ENCODE results near the gene SOX6. TPM values are rescaled to one million over a fixed set of nuclear protein-coding genes. Genes with fewer than 3 reads are reported as not detected.

The SOX6 gene
- total RNA-seq, 2 experiments from 2014 or later: 0.13 TPM; not detected in 1

DNA sequence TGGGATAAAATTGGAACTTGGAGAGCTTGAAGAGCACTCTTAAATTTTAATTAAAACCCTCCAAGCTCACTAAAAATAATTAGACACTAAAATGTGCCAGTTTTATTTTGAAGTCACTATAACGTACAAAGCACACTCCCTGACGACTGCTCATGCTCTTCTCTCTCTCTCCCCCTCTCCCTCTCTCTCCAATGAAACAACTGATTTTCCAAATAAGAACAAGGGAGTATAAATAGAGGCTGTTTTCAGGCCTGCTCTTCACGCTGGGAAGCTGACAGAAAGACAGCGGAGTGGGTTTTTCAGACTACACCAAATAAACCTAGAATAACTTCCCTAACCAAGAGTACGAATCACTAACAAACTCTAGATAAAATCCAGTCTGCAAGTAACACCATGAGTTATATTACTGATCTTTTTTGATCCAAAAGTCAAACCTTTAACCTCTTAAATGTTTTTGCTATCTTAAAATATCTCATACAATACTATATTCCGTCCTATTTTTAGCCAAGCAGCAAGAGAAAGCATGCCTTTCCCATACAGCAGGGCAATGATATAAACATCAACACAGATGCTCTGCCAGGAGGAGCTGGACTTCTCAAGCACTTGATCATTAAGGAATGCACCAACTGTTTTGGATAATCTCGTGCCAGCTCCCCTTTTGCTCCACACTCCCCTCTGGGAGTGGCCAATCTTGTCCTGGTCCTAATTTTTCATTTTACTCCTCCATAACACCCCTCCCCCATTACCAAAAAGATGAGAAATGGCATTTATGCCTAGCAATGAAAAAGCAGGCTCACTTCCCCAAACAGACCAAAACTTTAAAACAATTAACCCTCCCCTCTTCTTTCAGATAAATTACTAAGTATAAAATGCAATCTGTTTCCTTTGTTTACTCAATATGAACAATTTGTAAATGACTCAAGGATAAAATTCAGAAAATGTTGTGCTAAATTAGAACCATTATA is 116.9 kb downstream of the SOX6 start:
- ChIA-PET CTCF (ENCODE audit: unreplicated experiment) (no interaction called here), POLR2A (interaction anchor here (0.7 kb wide), 1 partner anchor 9 kb away, joined by 3 read pairs; no protein-coding TSS in a partner anchor)
- Histone ChIP-seq H3K4me1 (ENCODE audit: insufficient read depth, low read length, poor library complexity, severe bottlenecking) (no peaks in the 10 kb centered on the region), H2AFZ (ENCODE audit: low read length) (no peak overlapping the region), H3K79me2 (ENCODE audit: insufficient read depth, low read depth, low read length) (no peaks in the 10 kb centered on the region), H3K9me2 (ENCODE audit: insufficient read depth, low read length) (no peaks in the 10 kb centered on the region), H3K27ac (ENCODE audit: low read depth, low read length, poor library complexity, severe bottlenecking) (no peak overlapping the region), H3K4me3 (ENCODE audit: low read depth, low read length, poor library complexity, severe bottlenecking) (no peak overlapping the region), H3K4me2 (ENCODE audit: low read length) (no peak overlapping the region), H3K9me3 (ENCODE audit: low read length) (no peaks in the 10 kb centered on the region), H3K36me3 (ENCODE audit: insufficient read depth, low read length) (no peaks in the 10 kb centered on the region), H4K20me1 (ENCODE audit: insufficient read depth, low read length) (no peaks in the 10 kb centered on the region)
- TF ChIP-seq, protein P1, sequence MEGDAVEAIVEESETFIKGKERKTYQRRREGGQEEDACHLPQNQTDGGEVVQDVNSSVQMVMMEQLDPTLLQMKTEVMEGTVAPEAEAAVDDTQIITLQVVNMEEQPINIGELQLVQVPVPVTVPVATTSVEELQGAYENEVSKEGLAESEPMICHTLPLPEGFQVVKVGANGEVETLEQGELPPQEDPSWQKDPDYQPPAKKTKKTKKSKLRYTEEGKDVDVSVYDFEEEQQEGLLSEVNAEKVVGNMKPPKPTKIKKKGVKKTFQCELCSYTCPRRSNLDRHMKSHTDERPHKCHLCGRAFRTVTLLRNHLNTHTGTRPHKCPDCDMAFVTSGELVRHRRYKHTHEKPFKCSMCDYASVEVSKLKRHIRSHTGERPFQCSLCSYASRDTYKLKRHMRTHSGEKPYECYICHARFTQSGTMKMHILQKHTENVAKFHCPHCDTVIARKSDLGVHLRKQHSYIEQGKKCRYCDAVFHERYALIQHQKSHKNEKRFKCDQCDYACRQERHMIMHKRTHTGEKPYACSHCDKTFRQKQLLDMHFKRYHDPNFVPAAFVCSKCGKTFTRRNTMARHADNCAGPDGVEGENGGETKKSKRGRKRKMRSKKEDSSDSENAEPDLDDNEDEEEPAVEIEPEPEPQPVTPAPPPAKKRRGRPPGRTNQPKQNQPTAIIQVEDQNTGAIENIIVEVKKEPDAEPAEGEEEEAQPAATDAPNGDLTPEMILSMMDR (conservative IDR thresholded peaks at IDR 0.05; ENCODE audit: low read length): no peak
- no peak for TF ChIP-seq EZH2phosphoT487 (IDR thresholded peaks at IDR 0.05; ENCODE audit: borderline replicate concordance, low read depth, low read length)
- no peak for DNase-seq (ENCODE audit: low spot score)
- intact Hi-C loops (cut with micrococcal nuclease; ENCODE audit: unreplicated experiment): no loop called here
- BruUV-seq (replicated peaks): no TSS peak

DNA sequence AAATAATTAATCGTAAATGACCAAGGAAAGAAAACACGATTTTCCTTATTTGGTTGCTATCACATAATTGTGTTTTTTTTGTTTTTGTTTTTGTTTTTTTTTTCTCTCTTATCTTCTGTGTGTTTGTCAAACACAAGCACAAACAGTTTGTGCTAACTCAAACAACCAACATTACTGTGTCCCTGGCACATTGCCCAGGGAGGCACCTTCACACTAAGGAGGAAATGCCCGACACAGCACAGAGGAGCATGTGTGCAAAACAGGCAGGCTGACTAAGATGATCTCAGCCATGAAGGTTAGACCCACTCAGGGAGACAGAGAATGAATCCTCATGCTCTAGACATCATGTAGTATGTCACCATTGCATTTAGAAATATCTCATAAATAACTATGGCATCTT is 130.1 kb downstream of the SOX6 start:
- Histone ChIP-seq H3K4me3 (ENCODE audit: low read depth, low read length, poor library complexity, severe bottlenecking) (no peak overlapping the region), H3K4me2 (ENCODE audit: low read length) (no peak overlapping the region), H4K20me1 (ENCODE audit: insufficient read depth, low read length) (no peaks in the 10 kb centered on the region), H2AFZ (ENCODE audit: low read length) (no peak overlapping the region), H3K27ac (ENCODE audit: low read depth, low read length, poor library complexity, severe bottlenecking) (no peak overlapping the region), H3K9me2 (ENCODE audit: insufficient read depth, low read length) (no peaks in the 10 kb centered on the region), H3K36me3 (ENCODE audit: insufficient read depth, low read length) (no peaks in the 10 kb centered on the region), H3K79me2 (ENCODE audit: insufficient read depth, low read depth, low read length) (no peaks in the 10 kb centered on the region), H3K4me1 (ENCODE audit: insufficient read depth, low read length, poor library complexity, severe bottlenecking) (no peaks in the 10 kb centered on the region), H3K9me3 (ENCODE audit: low read length) (no peaks in the 10 kb centered on the region)
- no TSS peak for BruUV-seq (replicated peaks)
- TF ChIP-seq, protein P1 (conservative IDR thresholded peaks at IDR 0.05; ENCODE audit: low read length): no peak
- no peak for TF ChIP-seq EZH2phosphoT487 (IDR thresholded peaks at IDR 0.05; ENCODE audit: borderline replicate concordance, low read depth, low read length)
- intact Hi-C loops (cut with micrococcal nuclease; ENCODE audit: unreplicated experiment): no loop called here
- ChIA-PET POLR2A (no interaction called here), CTCF (ENCODE audit: unreplicated experiment) (no interaction called here)
- no peak for DNase-seq (ENCODE audit: low spot score)

DNA sequence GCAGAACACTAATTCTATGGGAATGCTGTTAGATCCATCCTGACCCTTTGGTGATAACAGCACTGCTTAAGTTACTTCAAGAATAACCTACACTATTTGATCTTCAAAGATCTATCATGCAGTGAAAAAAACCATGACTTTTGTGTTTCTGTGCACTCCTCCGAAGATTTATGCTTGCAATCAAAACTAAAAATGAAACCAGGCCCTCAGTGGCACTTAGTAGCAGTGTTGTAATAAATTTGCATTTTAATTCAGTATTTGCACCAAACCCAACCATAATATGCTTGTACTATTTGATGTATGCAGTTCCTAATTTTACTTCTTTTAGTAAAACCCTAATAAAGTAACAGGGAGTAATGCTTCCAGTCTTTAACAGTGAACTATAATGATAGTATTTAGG is 130.7 kb downstream of the SOX6 start:
- no peak for DNase-seq (ENCODE audit: low spot score)
- Histone ChIP-seq H3K4me1 (ENCODE audit: insufficient read depth, low read length, poor library complexity, severe bottlenecking) (no peaks in the 10 kb centered on the region), H2AFZ (ENCODE audit: low read length) (no peak overlapping the region), H4K20me1 (ENCODE audit: insufficient read depth, low read length) (no peaks in the 10 kb centered on the region), H3K36me3 (ENCODE audit: insufficient read depth, low read length) (no peaks in the 10 kb centered on the region), H3K9me3 (ENCODE audit: low read length) (no peaks in the 10 kb centered on the region), H3K4me3 (ENCODE audit: low read depth, low read length, poor library complexity, severe bottlenecking) (no peak overlapping the region), H3K79me2 (ENCODE audit: insufficient read depth, low read depth, low read length) (no peaks in the 10 kb centered on the region), H3K4me2 (ENCODE audit: low read length) (no peak overlapping the region), H3K9me2 (ENCODE audit: insufficient read depth, low read length) (no peaks in the 10 kb centered on the region), H3K27ac (ENCODE audit: low read depth, low read length, poor library complexity, severe bottlenecking) (no peak overlapping the region)
- ChIA-PET POLR2A (no interaction called here), CTCF (ENCODE audit: unreplicated experiment) (no interaction called here)
- intact Hi-C loops (cut with micrococcal nuclease; ENCODE audit: unreplicated experiment): no loop called here
- no TSS peak for BruUV-seq (replicated peaks)
- no peak for TF ChIP-seq EZH2phosphoT487 (IDR thresholded peaks at IDR 0.05; ENCODE audit: borderline replicate concordance, low read depth, low read length)
- TF ChIP-seq, protein P1 (conservative IDR thresholded peaks at IDR 0.05; ENCODE audit: low read length): no peak

Data from OCI-LY7 (cell line).